GM18873 (cell line): ENCODE results near the gene SLC41A2.

ENCODE experiments used
- ATAC-seq: cut with Tn5 transposase; IDR thresholded peaks from one replicate; pipeline ENCODE4 v1.9.1; 2021; ENCODE audit warnings: mild to moderate bottlenecking, moderate library complexity, moderate number of reproducible peaks; ENCODE audit not compliant: unreplicated experiment, low FRiP score

The SLC41A2 gene

GRCh38 chr12:104930388-104931326, 27.4 kb downstream of the SLC41A2 start:
- ATAC-seq, result peak; percentile 76

- ATAC-seq, result no peak
Observed at GRCh38 chr12:104929977-104930376, 28.1 kb downstream of the SLC41A2 start.

GRCh38 chr12:104929368-104929767, 28.7 kb downstream of the SLC41A2 start:
- ATAC-seq, result no peak

GRCh38 chr12:104928036-104928745, 29.9 kb downstream of the SLC41A2 start:
- no peak for ATAC-seq

- ATAC-seq, result no peak
Observed at GRCh38 chr12:104925501-104925900, 32.6 kb downstream of the SLC41A2 start.

- ATAC-seq, result no peak
Observed at GRCh38 chr12:104921340-104921739, 36.8 kb downstream of the SLC41A2 start.

GRCh38 chr12:104911942-104912341, 46.1 kb downstream of the SLC41A2 start:
- ATAC-seq, result no peak

GRCh38 chr12:104910196-104910840, 47.8 kb downstream of the SLC41A2 start:
- ATAC-seq, result no peak

GRCh38 chr12:104909761-104910160, 48.3 kb downstream of the SLC41A2 start:
- ATAC-seq, result no peak
